GM06990 (cell line): Measurements from ENCODE around the gene NKAIN2.

ENCODE experiments used
- DNase-seq: peaks from one replicate; pipeline ENCODE4 v3.0.0-alpha.2; 2011; ENCODE audit not compliant: insufficient read length; ENCODE audit errors: extremely low read depth
- H3K27me3 ChIP-seq: replicated peaks from 2 replicates; pipeline ENCODE4 v1.6.0; 2011; ENCODE audit warnings: low read length; ENCODE audit not compliant: control insufficient read depth, insufficient read depth
- H3K36me3 ChIP-seq: 2 replicates; pipeline ENCODE4 v1.5.1; 2011; ENCODE audit warnings: low read length; ENCODE audit not compliant: control insufficient read depth, insufficient read depth
- H3K4me3 ChIP-seq: replicated peaks from 2 replicates; pipeline ENCODE4 v1.5.1; 2011; ENCODE audit warnings: low read depth, mild to moderate bottlenecking, control low read depth, low read length
- TF ChIP-seq, protein P1 (sequence below): IDR thresholded peaks from 2 replicates; pipeline ENCODE4 v1.5.1; 2011; ENCODE audit warnings: low read length, control low read depth, mild to moderate bottlenecking, inconsistent platforms; ENCODE audit not compliant: insufficient read depth, poor library complexity, severe bottlenecking

NKAIN2 gene

GRCh38 chr6:123945386-123945785, 141.7 kb downstream of the NKAIN2 start:
- Histone ChIP-seq H3K4me3 (no peak overlapping the region), H3K27me3 (no peaks in the 10 kb centered on the region), H3K36me3 (no peaks in the 10 kb centered on the region)
- TF ChIP-seq, protein P1, sequence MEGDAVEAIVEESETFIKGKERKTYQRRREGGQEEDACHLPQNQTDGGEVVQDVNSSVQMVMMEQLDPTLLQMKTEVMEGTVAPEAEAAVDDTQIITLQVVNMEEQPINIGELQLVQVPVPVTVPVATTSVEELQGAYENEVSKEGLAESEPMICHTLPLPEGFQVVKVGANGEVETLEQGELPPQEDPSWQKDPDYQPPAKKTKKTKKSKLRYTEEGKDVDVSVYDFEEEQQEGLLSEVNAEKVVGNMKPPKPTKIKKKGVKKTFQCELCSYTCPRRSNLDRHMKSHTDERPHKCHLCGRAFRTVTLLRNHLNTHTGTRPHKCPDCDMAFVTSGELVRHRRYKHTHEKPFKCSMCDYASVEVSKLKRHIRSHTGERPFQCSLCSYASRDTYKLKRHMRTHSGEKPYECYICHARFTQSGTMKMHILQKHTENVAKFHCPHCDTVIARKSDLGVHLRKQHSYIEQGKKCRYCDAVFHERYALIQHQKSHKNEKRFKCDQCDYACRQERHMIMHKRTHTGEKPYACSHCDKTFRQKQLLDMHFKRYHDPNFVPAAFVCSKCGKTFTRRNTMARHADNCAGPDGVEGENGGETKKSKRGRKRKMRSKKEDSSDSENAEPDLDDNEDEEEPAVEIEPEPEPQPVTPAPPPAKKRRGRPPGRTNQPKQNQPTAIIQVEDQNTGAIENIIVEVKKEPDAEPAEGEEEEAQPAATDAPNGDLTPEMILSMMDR = no peak
- DNase-seq = no peak

DNA sequence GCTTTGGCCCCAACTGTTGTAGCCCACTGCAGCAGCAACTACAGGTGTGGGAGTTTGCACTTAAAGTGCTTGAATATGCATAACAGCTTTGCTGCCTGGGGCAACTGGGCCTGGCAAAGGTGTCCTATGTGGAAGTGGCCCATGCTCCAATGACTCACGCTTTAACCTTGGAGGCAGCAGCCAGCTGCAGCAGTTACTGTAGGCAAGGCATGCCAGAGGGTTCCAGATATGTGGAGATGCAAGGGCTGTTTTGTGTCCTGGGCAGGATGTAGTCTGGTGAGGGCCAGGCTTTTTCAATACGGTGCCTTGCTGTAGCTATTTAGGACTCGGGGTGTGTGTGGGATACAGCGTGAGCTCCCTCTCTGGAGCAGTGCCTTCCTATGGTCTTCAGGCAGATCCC, 150.3 kb downstream of the NKAIN2 start:
- TF ChIP-seq, protein P1 = no peak

GRCh38 chr6:123956492-123957139, 153.0 kb downstream of the NKAIN2 start:
- no peak for DNase-seq
- TF ChIP-seq, protein P1 = no peak
- Histone ChIP-seq H3K36me3 (no peaks in the 10 kb centered on the region), H3K27me3 (no peaks in the 10 kb centered on the region), H3K4me3 (no peak overlapping the region)

More for the DNA sequence above, 150.3 kb downstream of the NKAIN2 start:
- Histone ChIP-seq H3K4me3 (no peak overlapping the region), H3K27me3 (no peaks in the 10 kb centered on the region), H3K36me3 (no peaks in the 10 kb centered on the region)
- no peak for DNase-seq

GRCh38 chr6:123962508-123962907, 158.8 kb downstream of the NKAIN2 start:
- Histone ChIP-seq H3K4me3 (no peak overlapping the region), H3K27me3 (no peaks in the 10 kb centered on the region), H3K36me3 (no peaks in the 10 kb centered on the region)
- TF ChIP-seq, protein P1 = no peak
- DNase-seq = no peak

- no peak for DNase-seq
- no peaks in the 10 kb centered on the region for H3K27me3 ChIP-seq
- no peaks in the 10 kb centered on the region for H3K36me3 ChIP-seq
- H3K4me3 ChIP-seq = no peak overlapping the region
- TF ChIP-seq, protein P1 = no peak
Observed at GRCh38 chr6:123965894-123966293, 162.2 kb downstream of the NKAIN2 start.

DNA sequence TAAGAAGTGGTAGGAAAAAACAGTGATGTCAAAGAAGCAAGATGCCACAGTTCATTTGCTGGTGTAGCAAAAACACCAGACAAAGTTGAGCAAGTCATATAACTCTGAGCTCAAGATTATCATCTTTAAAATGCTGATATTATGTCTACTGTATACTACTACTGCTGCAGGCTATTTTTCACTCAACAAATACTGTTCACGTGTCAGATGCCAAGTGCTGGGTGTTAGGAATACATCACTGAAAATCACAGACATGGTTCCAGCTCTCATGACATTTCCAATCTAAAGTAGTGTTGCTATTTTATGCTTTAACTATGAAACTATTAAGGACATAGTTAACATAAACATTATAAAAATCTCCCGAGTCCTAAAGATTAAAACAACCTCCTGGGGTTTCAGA, 163.0 kb downstream of the NKAIN2 start:
- TF ChIP-seq, protein P1 = no peak
- Histone ChIP-seq H3K36me3 (no peaks in the 10 kb centered on the region), H3K4me3 (no peak overlapping the region), H3K27me3 (no peaks in the 10 kb centered on the region)
- no peak for DNase-seq
